SU-DHL-6 (cell line): ENCODE measurements around the gene SEMA3G.

ENCODE experiments used
- CTCF ChIP-seq: fragments of 200-600 bp; sonication (generic); IDR thresholded peaks from one replicate; pipeline ENCODE4 v1.5.1; 2017; ENCODE audit warnings: antibody characterized with exemption, mild to moderate bottlenecking, low read length, moderate library complexity; ENCODE audit not compliant: insufficient read depth, poor library complexity, severe bottlenecking
- EZH2phosphoT487 ChIP-seq: fragments of 200-600 bp; sonication (generic), shearing (Covaris generic); conservative IDR thresholded peaks from 2 replicates; pipeline ENCODE4 v1.6.1; 2018; ENCODE audit warnings: mild to moderate bottlenecking, antibody characterized with exemption, low read length, moderate library complexity, mixed read lengths

GRCh38 chr3:52428151-52429005 lies 16.5 kb downstream of the SEMA3G start:
- TF ChIP-seq CTCF (peak; percentile 90), EZH2phosphoT487 (no peak)
